ENCODE measurements around the gene KRTAP1-4.
"Not testable (repeated sequence)": the region's sequence is repeated elsewhere in the genome, so short reads cannot be mapped to it uniquely, and the experiment has no call there.

The KRTAP1-4 gene

GRCh38 chr17:41046735-41047465 is 16.9 kb upstream of the KRTAP1-4 start, which contains the start of gene KRTAP2-1:
Gene KRTAP2-1, minus strand, starts transcription at chr17:41047316. Its CDS starts 49 bp downstream, at chr17:41047267.
- DNase-seq: not testable (repeated sequence)

- DNase-seq: no peak
Measured at GRCh38 chr17:41042953-41043352, 13.0 kb upstream of the KRTAP1-4 start.

- DNase-seq: not testable (repeated sequence)
Measured at GRCh38 chr17:41040783-41041571, 11.0 kb upstream of the KRTAP1-4 start, which contains the start of gene KRTAP1-1. Gene KRTAP1-1, minus strand, starts transcription at chr17:41041450. Its CDS starts 53 bp downstream, at chr17:41041397.

GRCh38 chr17:41037853-41038350 is 7.9 kb upstream of the KRTAP1-4 start:
- no peak for DNase-seq

GRCh38 chr17:41034346-41034935 is 4.4 kb upstream of the KRTAP1-4 start, which contains the start of gene KRTAP1-3:
Gene KRTAP1-3, minus strand, starts transcription at chr17:41034874. Its CDS starts 53 bp downstream, at chr17:41034821.
- DNase-seq: not testable (repeated sequence)

GRCh38 chr17:41026715-41027471 is 3.1 kb downstream of the KRTAP1-4 start, which contains the start of gene KRTAP1-5:
Gene KRTAP1-5, minus strand, starts transcription at chr17:41027208. Its CDS starts 53 bp downstream, at chr17:41027155.
- no peak for DNase-seq

- no peak for DNase-seq
Measured at GRCh38 chr17:41024697-41025096, 5.3 kb downstream of the KRTAP1-4 start.

- DNase-seq: no peak
Measured at GRCh38 chr17:41020336-41020735, 9.7 kb downstream of the KRTAP1-4 start.

- no peak for DNase-seq
Measured at GRCh38 chr17:41019415-41019814, 10.6 kb downstream of the KRTAP1-4 start.

- no peak for DNase-seq
Measured at GRCh38 chr17:41018541-41018940, 11.5 kb downstream of the KRTAP1-4 start.

- no peak for DNase-seq
Measured at GRCh38 chr17:41016578-41017215, 13.3 kb downstream of the KRTAP1-4 start.

GRCh38 chr17:41015454-41015853 is 14.5 kb downstream of the KRTAP1-4 start:
- no peak for DNase-seq

- DNase-seq: no peak
Measured at GRCh38 chr17:41013606-41014005, 16.4 kb downstream of the KRTAP1-4 start.

GRCh38 chr17:41013181-41013580 is 16.8 kb downstream of the KRTAP1-4 start:
- DNase-seq: no peak

GRCh38 chr17:41012326-41013120 is 17.5 kb downstream of the KRTAP1-4 start:
- DNase-seq: no peak

GRCh38 chr17:41010441-41010840 is 19.6 kb downstream of the KRTAP1-4 start:
- DNase-seq: no peak

- DNase-seq: no peak
Measured at GRCh38 chr17:41009936-41010335, 20.1 kb downstream of the KRTAP1-4 start.

- no peak for DNase-seq
Measured at GRCh38 chr17:41009301-41009760, 20.7 kb downstream of the KRTAP1-4 start.

- DNase-seq: no peak
Measured at GRCh38 chr17:41008811-41009210, 21.2 kb downstream of the KRTAP1-4 start, which contains the start of gene KRTAP3-1. Gene KRTAP3-1, minus strand, starts transcription at chr17:41009128. Its CDS starts 54 bp downstream, at chr17:41009074.

- DNase-seq: no peak
Measured at GRCh38 chr17:41004397-41004796, 25.6 kb downstream of the KRTAP1-4 start.

- no peak for DNase-seq
Measured at GRCh38 chr17:41003926-41004325, 26.1 kb downstream of the KRTAP1-4 start.
